GM20431 (cell line): Measurements from ENCODE around the gene ECPAS.
"Not testable (repeated sequence)": the region's sequence is repeated elsewhere in the genome, so short reads cannot be mapped to it uniquely, and the experiment has no call there.

Experiments used
- in situ Hi-C: fragments of 300-500 bp; cut with MseI, MboI; formaldehyde crosslinking; loops from one replicate; pipeline ENCODE4 v1.15.0; 2020; ENCODE audit warnings: low sequenced_read_pairs; ENCODE audit not compliant: unreplicated experiment

ECPAS gene

GRCh38 chr9:111475195-111475594 lies 9.0 kb downstream of the ECPAS start:
- in situ Hi-C loops: no loop called here

GRCh38 chr9:111474385-111474784 lies 9.8 kb downstream of the ECPAS start:
- in situ Hi-C loops: no loop called here

GRCh38 chr9:111467778-111468367 lies 16.3 kb downstream of the ECPAS start:
- in situ Hi-C loops: no loop called here

GRCh38 chr9:111463048-111463447 lies 21.1 kb downstream of the ECPAS start:
- in situ Hi-C loops: no loop called here

- in situ Hi-C loops: no loop called here
Measured at GRCh38 chr9:111458139-111459009, 25.8 kb downstream of the ECPAS start.

GRCh38 chr9:111456529-111456928 lies 27.7 kb downstream of the ECPAS start:
- in situ Hi-C loops: no loop called here

GRCh38 chr9:111455638-111456037 lies 28.5 kb downstream of the ECPAS start:
- in situ Hi-C loops: no loop called here

GRCh38 chr9:111454751-111455150 lies 29.4 kb downstream of the ECPAS start:
- in situ Hi-C loops: no loop called here

GRCh38 chr9:111451570-111451969 lies 32.6 kb downstream of the ECPAS start:
- in situ Hi-C loops: no loop called here

- in situ Hi-C loops: no loop called here
Measured at GRCh38 chr9:111450124-111450523, 34.1 kb downstream of the ECPAS start.

GRCh38 chr9:111449705-111450104 lies 34.5 kb downstream of the ECPAS start:
- in situ Hi-C loops: no loop called here

GRCh38 chr9:111445799-111446198 lies 38.4 kb downstream of the ECPAS start:
- in situ Hi-C loops: not testable (repeated sequence)

- in situ Hi-C loops: no loop called here
Measured at GRCh38 chr9:111443454-111443853, 40.7 kb downstream of the ECPAS start.

GRCh38 chr9:111442360-111443027 lies 41.7 kb downstream of the ECPAS start:
- in situ Hi-C loops: no loop called here

- in situ Hi-C loops: no loop called here
Measured at GRCh38 chr9:111440226-111440625, 44.0 kb downstream of the ECPAS start.

GRCh38 chr9:111438541-111439235 lies 45.5 kb downstream of the ECPAS start:
- in situ Hi-C loops: no loop called here

- in situ Hi-C loops: no loop called here
Measured at GRCh38 chr9:111436571-111436970, 47.6 kb downstream of the ECPAS start.

- in situ Hi-C loops: no loop called here
Measured at GRCh38 chr9:111433082-111433481, 51.1 kb downstream of the ECPAS start.

GRCh38 chr9:111431684-111432083 lies 52.5 kb downstream of the ECPAS start:
- in situ Hi-C loops: no loop called here

- in situ Hi-C loops: no loop called here
Measured at GRCh38 chr9:111429175-111429574, 55.0 kb downstream of the ECPAS start.
